ENCODE data around the gene SERTM1.

DNA sequence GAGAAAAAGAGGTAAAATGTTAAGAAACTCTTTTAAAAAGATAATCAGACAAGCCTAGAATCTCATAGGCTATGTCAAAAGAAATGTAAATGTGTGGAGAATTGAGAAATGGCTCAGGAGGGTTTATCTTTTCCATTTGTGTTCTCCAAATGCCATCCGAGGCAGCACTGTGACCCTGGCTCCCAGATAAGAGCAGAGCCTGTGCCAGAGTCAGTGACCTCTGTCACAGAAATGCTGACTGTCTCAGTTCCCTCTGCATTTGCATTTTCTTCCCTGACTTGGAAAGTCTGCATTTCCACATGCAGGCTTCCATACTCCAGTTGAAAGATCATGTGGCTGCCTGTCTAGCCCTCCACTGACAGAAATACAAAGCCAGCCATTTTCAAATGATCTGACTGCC is 42.0 kb downstream of the SERTM1 start:
- TF ChIP-seq, protein P1, sequence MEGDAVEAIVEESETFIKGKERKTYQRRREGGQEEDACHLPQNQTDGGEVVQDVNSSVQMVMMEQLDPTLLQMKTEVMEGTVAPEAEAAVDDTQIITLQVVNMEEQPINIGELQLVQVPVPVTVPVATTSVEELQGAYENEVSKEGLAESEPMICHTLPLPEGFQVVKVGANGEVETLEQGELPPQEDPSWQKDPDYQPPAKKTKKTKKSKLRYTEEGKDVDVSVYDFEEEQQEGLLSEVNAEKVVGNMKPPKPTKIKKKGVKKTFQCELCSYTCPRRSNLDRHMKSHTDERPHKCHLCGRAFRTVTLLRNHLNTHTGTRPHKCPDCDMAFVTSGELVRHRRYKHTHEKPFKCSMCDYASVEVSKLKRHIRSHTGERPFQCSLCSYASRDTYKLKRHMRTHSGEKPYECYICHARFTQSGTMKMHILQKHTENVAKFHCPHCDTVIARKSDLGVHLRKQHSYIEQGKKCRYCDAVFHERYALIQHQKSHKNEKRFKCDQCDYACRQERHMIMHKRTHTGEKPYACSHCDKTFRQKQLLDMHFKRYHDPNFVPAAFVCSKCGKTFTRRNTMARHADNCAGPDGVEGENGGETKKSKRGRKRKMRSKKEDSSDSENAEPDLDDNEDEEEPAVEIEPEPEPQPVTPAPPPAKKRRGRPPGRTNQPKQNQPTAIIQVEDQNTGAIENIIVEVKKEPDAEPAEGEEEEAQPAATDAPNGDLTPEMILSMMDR (IDR thresholded peaks at IDR 0.05; ENCODE audit: low read depth, low read length, missing input control), result no peak
- TF ChIP-seq, protein P2, sequence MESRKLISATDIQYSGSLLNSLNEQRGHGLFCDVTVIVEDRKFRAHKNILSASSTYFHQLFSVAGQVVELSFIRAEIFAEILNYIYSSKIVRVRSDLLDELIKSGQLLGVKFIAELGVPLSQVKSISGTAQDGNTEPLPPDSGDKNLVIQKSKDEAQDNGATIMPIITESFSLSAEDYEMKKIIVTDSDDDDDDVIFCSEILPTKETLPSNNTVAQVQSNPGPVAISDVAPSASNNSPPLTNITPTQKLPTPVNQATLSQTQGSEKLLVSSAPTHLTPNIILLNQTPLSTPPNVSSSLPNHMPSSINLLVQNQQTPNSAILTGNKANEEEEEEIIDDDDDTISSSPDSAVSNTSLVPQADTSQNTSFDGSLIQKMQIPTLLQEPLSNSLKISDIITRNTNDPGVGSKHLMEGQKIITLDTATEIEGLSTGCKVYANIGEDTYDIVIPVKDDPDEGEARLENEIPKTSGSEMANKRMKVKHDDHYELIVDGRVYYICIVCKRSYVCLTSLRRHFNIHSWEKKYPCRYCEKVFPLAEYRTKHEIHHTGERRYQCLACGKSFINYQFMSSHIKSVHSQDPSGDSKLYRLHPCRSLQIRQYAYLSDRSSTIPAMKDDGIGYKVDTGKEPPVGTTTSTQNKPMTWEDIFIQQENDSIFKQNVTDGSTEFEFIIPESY (IDR thresholded peaks at IDR 0.05), result no peak
- TF ChIP-seq TAF1 (conservative IDR thresholded peaks at IDR 0.05) (no peak), JUND (IDR thresholded peaks at IDR 0.05) (no peak), SP1 (IDR thresholded peaks at IDR 0.05) (no peak), YY1 (IDR thresholded peaks at IDR 0.05) (no peak)
- TF ChIP-seq, protein P3, sequence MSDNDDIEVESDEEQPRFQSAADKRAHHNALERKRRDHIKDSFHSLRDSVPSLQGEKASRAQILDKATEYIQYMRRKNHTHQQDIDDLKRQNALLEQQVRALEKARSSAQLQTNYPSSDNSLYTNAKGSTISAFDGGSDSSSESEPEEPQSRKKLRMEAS (IDR thresholded peaks at IDR 0.05), result no peak
- TF ChIP-seq, protein P4, sequence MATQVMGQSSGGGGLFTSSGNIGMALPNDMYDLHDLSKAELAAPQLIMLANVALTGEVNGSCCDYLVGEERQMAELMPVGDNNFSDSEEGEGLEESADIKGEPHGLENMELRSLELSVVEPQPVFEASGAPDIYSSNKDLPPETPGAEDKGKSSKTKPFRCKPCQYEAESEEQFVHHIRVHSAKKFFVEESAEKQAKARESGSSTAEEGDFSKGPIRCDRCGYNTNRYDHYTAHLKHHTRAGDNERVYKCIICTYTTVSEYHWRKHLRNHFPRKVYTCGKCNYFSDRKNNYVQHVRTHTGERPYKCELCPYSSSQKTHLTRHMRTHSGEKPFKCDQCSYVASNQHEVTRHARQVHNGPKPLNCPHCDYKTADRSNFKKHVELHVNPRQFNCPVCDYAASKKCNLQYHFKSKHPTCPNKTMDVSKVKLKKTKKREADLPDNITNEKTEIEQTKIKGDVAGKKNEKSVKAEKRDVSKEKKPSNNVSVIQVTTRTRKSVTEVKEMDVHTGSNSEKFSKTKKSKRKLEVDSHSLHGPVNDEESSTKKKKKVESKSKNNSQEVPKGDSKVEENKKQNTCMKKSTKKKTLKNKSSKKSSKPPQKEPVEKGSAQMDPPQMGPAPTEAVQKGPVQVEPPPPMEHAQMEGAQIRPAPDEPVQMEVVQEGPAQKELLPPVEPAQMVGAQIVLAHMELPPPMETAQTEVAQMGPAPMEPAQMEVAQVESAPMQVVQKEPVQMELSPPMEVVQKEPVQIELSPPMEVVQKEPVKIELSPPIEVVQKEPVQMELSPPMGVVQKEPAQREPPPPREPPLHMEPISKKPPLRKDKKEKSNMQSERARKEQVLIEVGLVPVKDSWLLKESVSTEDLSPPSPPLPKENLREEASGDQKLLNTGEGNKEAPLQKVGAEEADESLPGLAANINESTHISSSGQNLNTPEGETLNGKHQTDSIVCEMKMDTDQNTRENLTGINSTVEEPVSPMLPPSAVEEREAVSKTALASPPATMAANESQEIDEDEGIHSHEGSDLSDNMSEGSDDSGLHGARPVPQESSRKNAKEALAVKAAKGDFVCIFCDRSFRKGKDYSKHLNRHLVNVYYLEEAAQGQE (IDR thresholded peaks at IDR 0.05), result no peak
